ENCODE measurements around the gene UBA52. TPM values are rescaled to one million over a fixed set of nuclear protein-coding genes. Genes with fewer than 3 reads are reported as not detected.
A peak's percentile ranks its signal among the peaks of the same experiment; 100 is the strongest.

The UBA52 gene
- total and polyA plus RNA-seq, 2 of the 13 experiments (the other 11 are each of a cell fraction or from before 2014, with no cell fraction given), result 959 to 1,782 TPM

- TF ChIP-seq MYPOP (CRISPR knock-in tag; IDR thresholded peaks at IDR 0.05) (0 out of 2 replicates have a peak, but pooled peaks have one; percentile 49), MAX (IDR thresholded peaks at IDR 0.05) (peak; percentile 90), BRD4 (CRISPR knock-in tag; IDR thresholded peaks at IDR 0.05) (0 out of 2 replicates have a peak, but pooled peaks have one; percentile 19), ZGPAT (CRISPR knock-in tag; IDR thresholded peaks at IDR 0.05) (peak; percentile 68; the same call in 1 of the 2 replicates), IKZF1 (IDR thresholded peaks at IDR 0.05) (no peak), ZNF652 (CRISPR knock-in tag; IDR thresholded peaks at IDR 0.05; ENCODE audit: borderline replicate concordance, low read depth) (no peak), TSC22D2 (CRISPR knock-in tag; IDR thresholded peaks at IDR 0.05; ENCODE audit: borderline replicate concordance) (peak; percentile 43; the same call in 1 of the 2 replicates), ZNF264 (CRISPR knock-in tag; IDR thresholded peaks at IDR 0.05) (no peak), ZNF782 (CRISPR knock-in tag; IDR thresholded peaks at IDR 0.05; ENCODE audit: borderline replicate concordance) (no peak), REXO4 (CRISPR knock-in tag; IDR thresholded peaks at IDR 0.05; ENCODE audit: borderline replicate concordance) (no peak), ZBTB42 (CRISPR knock-in tag; IDR thresholded peaks at IDR 0.05) (peak; percentile 90; the same call in 1 of the 2 replicates), MYC (CRISPR knock-in tag; IDR thresholded peaks at IDR 0.05; ENCODE audit: borderline replicate concordance) (peak; percentile 88), HMGA1 (CRISPR knock-in tag; conservative IDR thresholded peaks at IDR 0.05) (no peak), SP4 (CRISPR knock-in tag; IDR thresholded peaks at IDR 0.05) (peak; percentile 63; the same call in 1 of the 2 replicates), ZNF430 (CRISPR knock-in tag; IDR thresholded peaks at IDR 0.05) (no peak), ZNF12 (CRISPR knock-in tag; IDR thresholded peaks at IDR 0.05) (no peak), ZNF839 (CRISPR knock-in tag; IDR thresholded peaks at IDR 0.05; ENCODE audit: borderline replicate concordance) (no peak)
- TF ChIP-seq, protein P1, sequence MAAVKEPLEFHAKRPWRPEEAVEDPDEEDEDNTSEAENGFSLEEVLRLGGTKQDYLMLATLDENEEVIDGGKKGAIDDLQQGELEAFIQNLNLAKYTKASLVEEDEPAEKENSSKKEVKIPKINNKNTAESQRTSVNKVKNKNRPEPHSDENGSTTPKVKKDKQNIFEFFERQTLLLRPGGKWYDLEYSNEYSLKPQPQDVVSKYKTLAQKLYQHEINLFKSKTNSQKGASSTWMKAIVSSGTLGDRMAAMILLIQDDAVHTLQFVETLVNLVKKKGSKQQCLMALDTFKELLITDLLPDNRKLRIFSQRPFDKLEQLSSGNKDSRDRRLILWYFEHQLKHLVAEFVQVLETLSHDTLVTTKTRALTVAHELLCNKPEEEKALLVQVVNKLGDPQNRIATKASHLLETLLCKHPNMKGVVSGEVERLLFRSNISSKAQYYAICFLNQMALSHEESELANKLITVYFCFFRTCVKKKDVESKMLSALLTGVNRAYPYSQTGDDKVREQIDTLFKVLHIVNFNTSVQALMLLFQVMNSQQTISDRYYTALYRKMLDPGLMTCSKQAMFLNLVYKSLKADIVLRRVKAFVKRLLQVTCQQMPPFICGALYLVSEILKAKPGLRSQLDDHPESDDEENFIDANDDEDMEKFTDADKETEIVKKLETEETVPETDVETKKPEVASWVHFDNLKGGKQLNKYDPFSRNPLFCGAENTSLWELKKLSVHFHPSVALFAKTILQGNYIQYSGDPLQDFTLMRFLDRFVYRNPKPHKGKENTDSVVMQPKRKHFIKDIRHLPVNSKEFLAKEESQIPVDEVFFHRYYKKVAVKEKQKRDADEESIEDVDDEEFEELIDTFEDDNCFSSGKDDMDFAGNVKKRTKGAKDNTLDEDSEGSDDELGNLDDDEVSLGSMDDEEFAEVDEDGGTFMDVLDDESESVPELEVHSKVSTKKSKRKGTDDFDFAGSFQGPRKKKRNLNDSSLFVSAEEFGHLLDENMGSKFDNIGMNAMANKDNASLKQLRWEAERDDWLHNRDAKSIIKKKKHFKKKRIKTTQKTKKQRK (IDR thresholded peaks at IDR 0.05; ENCODE audit: low read length), result no peak
- TF ChIP-seq, protein P2, sequence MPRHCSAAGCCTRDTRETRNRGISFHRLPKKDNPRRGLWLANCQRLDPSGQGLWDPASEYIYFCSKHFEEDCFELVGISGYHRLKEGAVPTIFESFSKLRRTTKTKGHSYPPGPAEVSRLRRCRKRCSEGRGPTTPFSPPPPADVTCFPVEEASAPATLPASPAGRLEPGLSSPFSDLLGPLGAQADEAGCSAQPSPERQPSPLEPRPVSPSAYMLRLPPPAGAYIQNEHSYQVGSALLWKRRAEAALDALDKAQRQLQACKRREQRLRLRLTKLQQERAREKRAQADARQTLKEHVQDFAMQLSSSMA (CRISPR knock-in tag; IDR thresholded peaks at IDR 0.05), result no peak
Observed at GRCh38 chr19:18557411-18558201, 14.1 kb upstream of the UBA52 start, which contains the start of gene KXD1 (continued).
